Forelimb muscle (tissue), 1 donor: ENCODE results near the gene TERT. TPM values are rescaled to one million over a fixed set of nuclear protein-coding genes. Genes with fewer than 3 reads are reported as not detected.
"Not testable (repeated sequence)": the region's sequence is repeated elsewhere in the genome, so short reads cannot be mapped to it uniquely, and the experiment has no call there.

ENCODE experiments used
- DNase-seq: peaks from one replicate; pipeline ENCODE4 v3.0.0-alpha.2; 2013; ENCODE audit warnings: low read depth
- polyA plus RNA-seq: library from polyadenylated mRNA; unstranded; fragments of 120-200 nt; gene quantifications from one replicate; pipeline ENCODE4 v1.2.1, GENCODE V29; 2013; ENCODE audit not compliant: insufficient read length

The TERT gene
- not detected for polyA plus RNA-seq

DNA sequence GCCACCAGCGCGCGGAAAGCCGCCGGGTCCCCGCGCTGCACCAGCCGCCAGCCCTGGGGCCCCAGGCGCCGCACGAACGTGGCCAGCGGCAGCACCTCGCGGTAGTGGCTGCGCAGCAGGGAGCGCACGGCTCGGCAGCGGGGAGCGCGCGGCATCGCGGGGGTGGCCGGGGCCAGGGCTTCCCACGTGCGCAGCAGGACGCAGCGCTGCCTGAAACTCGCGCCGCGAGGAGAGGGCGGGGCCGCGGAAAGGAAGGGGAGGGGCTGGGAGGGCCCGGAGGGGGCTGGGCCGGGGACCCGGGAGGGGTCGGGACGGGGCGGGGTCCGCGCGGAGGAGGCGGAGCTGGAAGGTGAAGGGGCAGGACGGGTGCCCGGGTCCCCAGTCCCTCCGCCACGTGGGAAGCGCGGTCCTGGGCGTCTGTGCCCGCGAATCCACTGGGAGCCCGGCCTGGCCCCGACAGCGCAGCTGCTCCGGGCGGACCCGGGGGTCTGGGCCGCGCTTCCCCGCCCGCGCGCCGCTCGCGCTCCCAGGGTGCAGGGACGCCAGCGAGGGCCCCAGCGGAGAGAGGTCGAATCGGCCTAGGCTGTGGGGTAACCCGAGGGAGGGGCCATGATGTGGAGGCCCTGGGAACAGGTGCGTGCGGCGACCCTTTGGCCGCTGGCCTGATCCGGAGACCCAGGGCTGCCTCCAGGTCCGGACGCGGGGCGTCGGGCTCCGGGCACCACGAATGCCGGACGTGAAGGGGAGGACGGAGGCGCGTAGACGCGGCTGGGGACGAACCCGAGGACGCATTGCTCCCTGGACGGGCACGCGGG, at the start of gene TERT:
Gene TERT (minus strand): TSS at position 234 of the 815 bp plus-strand sequence. CDS start 79 bp downstream, at position 155.
- no peak for DNase-seq

DNA sequence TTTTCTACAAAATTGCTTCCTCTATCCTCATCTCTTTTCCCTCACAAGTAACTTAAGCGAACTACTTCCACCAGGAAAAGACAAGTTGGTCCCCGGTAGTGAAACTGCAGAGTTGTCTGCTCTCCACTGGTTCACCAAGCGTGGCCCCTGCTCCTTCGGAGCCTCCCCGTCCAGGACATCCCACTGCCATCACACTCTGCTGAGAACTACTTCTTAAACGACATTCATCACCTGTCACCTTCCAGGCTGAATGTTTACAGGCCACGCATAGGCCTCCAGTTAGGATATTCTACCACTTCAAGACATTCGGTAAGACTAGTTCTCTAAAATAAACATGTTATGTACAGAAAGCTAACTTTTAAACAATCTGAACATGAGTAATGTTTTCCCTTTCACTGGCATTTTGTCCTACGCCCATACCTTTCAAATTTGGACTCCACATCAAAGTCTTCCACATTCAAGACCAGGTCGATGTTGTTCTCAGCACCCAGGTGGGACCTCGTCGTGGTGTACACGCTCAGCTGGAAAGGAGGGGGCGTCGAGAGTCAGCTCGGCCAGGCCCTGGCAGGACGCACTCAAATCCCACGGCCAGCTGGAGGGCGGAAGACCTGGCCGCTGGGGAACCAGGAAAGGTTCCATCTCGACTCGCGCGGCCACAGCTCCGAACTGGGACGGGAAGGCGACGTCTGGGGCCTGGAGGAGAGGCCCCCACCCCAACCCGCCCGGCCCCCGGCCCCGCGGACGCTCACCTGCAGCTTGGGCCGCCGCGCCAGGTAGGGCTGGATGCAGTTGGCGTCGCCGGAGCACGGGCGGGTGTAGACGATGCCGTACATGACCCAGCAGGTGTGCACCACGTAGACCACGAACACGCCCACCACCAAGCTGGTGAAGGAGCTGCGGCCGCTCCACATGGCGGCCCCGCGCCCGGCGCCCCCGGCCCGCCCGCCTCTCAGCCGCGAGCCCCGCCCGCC, 49.3 kb upstream of the TERT start:
- no peak for DNase-seq

DNA sequence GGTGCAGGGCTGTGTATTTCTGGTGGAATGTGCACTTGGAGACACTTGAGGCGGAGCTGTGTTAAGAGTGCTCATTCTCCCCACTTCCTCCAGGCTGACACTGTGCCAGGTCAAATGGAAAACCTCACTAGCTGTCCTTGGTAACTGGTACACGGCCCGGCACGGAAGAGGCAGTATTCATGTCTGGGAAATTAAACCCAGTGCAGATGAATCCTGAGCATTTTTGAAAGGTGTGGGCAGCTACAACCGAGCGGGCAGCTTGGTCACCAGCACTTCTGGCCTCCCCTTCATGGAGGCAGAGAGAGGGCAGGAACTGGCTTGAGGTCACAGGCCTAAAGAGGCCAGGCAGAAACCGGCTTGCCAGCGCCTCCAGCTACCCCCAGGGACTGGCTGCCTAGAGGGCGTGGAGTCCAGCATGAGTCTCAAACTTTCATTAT, 48.5 kb upstream of the TERT start:
- no peak for DNase-seq

DNA sequence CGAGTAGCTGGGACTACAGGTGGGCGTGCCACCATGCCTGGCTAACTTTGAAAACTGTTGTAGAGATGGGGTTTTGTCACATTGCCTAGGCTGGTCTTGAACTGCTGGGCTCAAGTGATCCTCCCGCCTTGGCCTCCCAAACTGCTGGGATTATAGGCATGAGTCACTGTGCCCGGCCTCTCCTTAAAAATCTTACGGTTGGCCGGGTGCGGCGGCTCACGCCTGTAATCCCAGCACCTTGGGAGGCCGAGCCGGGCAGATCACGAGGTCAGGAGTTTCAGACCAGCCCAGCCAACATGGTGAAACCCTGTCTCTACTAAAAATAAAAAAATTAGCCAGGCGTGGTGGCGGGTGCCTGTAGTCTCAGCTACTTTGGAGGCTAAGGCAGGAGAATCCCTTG, 47.8 kb upstream of the TERT start:
- DNase-seq, result not testable (repeated sequence)

DNA sequence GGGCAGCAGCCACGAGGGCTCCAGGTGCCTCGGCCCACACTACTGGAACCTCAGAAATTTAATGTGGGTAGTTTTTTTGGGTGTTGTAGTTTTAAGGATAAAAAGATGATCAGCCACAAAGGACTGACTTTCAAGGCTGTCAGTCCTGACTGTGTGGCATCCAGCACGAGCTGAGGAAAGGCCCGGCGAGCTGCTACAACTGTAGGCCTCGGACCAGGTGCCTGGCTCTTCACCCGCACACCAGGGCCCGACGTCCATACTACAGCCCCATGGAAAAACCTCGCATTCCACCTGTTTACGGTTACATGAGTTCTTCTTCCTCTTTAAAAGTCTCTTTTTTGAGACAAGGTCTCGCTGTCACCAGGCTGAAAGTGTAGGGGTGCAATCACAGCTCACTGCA, 47.4 kb upstream of the TERT start:
- DNase-seq, result no peak

DNA sequence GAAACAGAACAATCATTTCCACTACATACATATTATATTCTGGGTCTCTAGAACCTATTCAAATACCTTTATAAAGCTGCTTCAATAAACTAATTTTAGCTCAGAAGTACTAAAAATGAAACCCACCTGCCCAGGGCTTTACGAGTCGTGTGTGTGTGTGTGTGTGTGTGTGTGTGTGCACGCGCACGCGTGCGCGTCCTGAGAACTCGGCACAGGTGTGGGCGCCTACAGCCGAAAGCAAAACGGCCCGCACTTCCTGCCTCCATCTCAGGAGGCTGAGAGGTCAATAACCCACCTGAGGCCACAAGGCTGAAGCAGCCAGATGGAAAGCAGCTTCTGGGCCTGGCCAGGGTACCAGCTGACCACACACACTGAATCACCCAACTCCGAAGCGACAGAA, 47.0 kb upstream of the TERT start:
- DNase-seq, result no peak

DNA sequence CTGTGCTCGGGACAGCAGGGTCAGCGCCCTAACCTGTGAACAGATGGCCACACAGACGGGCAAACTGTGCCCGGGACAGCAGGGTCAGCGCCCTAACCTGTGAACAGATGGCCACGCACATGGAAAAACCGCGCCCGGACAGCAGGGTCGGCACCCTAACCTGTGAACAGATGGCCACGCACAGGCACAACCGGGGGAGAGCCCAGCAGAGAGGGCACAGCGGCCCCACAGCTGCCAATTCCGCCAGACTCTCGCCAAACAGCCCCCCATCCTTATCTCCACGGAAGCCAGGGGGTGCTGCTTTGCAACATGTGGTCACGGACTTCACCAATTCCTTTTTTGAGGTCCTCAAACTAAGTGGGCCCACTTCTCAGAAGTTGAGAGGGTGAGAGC, 44.9 kb upstream of the TERT start:
- DNase-seq, result not testable (repeated sequence)

DNA sequence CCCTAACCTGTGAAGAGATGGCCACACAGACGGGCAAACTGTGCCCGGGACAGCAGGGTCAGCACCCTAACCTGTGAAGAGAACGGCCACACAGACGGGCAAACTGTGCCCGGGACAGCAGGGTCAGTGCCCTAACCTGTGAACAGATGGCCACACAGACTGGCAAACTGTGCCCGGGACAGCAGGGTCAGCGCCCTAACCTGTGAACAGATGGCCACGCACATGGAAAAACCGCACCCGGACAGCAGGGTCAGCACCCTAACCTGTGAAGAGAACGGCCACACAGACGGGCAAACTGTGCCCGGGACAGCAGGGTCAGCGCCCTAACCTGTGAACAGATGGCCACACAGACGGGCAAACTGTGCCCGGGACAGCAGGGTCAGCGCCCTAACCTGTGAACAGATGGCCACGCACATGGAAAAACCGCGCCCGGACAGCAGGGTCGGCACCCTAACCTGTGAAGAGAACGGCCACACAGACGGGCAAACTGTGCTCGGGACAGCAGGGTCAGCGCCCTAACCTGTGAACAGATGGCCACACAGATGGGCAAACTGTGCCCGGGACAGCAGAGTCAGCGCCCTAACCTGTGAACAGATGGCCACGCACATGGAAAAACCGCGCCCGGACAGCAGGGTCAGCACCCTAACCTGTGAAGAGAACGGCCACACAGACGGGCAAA, 44.4 kb upstream of the TERT start:
- DNase-seq, result not testable (repeated sequence)

DNA sequence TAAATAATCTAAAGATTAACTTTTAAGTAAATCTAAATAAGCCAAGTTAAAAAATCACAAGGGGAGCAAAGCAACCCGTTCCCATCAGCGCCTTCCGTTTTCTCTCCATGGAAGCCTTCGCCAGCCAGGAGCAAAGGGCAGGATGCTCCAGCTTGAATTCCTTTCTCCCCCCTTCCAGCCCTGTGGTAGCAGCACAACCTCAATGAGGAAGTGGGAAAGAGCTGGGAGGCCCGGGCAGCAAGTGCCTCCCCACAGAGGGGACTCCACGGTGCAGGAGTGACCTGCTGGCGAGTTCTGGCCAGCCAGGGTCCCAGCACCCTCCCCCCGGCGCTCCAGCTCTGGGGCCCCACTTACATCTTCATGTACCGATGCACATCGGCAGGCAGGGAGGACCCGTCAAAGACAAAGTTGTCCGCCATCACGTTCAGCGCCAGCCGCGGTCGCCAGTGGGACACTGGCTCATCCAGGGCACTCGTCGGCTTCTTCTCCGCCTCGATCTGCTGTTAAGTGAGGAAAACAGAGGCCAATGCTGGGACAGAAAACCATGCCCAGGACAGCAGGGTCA, 43.7 kb upstream of the TERT start:
- DNase-seq, result no peak

DNA sequence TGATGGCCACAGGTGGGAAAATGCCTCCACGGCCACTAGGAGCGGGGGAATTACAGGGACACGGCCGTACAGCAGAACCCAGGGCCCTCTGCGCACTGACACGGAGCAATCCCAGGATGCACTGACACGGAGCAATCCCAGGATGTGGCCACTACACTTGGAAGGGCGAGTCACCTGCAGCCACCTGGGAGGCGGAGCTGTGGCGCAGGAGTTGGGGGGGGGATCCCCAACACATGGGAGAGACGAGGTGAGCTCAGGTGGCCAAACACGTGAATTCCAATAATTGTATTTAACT, 43.3 kb upstream of the TERT start:
- no peak for DNase-seq

DNA sequence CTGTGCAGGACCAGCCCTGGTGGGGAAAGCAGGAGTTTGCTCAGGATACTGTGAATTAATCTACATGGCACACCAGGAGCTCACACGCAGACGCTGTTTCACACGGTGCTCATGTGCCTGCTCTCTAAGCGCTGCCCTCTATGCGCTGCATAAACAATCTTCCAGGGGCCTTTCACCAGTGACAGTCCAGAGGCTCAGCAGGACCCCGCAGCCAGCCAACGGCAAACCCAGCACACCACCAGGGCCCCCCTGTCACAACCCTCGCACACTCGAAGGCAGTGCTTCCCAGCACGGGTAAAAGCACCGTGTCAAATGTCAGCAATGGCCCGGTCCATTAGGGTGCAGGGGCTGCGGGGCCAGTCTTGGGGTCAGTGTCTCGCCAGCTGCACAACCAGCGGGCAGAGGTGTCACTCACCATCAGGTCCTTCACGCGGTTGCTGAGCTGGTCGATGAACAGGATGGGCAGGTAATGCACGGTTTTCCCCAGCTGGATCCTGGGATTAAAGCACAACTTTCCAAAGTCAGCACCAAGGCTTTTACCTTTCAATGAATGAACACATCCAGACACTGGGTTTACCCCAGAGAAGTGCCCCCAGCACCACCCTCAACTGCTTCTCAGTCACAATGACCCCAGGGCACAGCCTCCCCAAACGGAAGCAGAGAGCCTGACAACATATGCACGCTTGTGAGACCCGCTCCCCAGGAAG, 42.8 kb upstream of the TERT start:
- DNase-seq, result no peak

DNA sequence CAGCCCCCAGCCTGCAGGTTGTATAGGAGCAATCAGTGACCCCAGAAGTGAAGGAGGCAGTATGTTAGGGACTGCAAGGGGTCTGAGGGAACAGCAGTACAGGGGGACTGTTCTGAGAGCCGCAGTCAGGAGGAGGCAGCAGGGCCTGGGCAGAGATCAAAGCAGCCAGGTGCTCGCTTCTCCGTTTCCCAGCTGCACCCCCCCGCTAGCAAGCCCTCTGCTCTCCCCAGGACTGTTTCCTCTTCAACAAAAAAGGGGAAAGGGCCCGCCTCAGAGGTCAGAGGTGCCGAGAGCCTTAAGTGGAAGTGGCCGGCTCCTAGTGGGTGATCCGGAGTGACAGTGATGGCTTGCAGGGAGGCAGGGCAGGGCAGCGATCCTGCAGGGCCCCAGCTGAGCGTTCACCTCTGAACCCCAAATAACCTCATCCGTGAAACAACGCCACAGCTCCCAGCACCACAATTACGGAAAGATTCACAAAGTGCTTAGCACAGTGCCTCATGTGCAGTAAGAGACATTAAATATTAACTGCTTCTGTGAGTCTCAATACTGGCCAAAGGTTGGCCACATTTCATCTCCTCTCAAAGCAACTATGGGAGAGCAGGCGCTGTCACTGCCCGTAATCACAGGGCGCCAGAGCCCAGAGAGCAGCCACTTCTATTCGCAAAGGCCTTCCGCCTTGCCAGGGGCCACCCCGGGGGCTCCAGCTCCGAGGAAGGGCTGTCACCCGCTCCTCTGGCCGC, 42.1 kb upstream of the TERT start:
- no peak for DNase-seq

DNA sequence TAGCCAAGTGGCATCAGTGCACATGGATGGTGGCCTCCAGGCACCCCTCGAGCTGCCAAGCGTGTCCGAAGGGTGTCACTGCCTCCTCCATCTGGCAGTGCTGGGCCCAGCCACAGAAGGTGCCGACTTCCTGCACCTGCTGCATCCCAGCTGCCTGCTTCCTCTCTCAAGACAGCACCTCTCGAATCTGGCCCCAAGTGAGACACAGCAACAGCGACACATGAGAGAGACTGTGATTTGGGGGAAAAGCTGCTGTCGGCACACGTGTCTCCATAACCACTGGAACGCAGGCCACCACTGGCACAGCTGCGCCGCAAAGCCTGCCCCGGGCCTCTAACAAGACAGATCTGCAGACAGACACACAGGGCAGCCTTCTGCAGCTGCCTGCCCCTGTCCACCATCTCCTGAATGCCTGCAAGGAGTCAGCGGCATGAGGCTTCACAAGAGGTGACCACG, 41.3 kb upstream of the TERT start:
- no peak for DNase-seq

DNA sequence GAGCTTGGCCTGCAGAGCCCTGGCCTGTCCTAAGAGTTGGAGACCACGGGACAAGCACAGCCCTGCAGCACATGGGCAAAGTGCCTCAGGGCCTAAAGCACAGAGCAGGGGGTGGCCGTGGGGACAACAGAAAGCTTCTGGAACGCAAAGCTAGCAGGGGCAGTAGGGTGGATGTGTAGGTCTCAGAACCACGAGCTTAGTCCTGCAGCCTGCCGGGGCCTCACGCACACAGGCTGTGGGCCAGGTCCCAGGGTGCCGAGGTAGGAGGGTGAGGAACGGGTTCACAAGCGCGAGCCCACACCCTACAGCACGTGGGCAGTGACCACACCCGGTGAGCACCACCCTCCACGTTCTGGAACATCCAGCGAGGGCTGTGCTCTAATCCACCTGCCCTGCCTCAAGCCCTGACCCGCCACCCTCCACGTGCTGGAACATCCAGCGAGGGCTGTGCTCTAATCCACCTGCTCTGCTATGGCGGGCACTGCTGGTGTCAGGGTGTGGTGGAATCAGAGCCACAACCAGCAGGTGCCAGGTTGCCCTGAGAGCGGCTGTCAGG, 40.8 kb upstream of the TERT start:
- DNase-seq, result no peak

DNA sequence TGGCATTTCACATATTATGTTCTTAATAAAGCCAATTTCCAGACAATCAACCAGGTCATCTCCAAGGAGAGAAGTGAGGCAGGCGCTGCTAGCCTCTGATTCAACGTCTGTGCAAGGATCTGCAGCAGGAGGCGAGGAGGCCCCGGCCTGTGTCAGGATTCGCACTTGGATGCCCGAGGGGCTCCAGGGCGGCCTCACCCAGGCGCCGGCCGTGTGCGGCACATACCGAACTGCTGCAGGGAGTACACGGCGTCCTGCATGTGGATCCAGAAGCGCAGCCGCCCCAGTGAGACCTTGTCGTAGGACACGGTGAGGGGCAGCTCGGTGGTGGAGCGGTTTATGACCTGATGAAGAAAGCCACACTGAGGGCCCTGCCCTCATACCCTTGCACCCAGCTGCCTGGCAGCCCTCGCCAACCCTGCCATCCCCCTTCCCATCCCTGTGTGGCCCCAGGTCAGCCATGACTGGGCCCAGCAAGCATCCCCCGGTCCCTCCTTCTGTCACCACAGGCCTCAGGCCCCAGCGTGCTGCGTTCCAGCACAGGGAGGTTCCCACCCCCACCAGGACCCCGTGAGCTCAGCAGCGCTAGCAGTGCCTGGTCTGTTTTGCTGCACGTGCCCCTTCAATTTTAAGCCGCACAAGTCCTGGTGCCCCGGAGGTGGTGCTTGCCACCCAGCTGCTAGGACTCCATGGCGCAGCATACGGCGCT, 40.1 kb upstream of the TERT start:
- no peak for DNase-seq

DNA sequence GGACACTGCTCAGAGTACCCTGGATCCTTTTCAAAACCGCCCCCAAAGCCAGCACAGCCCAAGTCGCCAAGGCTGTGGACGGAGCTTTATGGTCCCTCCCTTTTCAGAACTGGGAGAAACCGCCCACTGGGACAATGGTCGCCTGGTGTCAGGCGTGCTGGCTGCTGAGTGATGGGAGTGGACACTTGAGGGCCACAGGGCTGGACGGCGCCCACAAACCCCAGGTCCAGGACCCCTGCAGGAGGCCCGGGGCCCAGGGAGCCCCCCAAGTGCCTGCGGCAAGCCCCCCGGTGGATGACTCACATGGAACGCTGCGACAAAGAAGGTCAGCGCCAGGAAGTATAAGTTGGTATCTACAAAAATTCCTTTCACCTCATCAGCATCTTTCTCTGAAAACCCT, 39.1 kb upstream of the TERT start:
- DNase-seq, result no peak

DNA sequence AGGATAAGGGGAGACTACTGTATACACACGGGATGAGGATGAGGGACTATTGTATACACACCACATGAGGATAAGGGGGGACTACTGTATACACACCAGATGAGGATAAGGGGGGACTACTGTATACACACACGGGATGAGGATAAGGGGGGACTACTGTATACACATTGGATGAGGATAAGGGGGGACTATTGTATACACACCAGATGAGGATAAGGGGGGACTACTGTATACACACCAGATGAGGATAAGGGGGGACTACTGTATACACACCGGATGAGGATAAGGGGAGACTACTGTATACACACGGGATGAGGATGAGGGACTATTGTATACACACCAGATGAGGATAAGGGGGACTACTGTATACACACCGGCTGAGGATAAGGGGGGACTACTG, 38.4 kb upstream of the TERT start:
- DNase-seq, result not testable (repeated sequence)

DNA sequence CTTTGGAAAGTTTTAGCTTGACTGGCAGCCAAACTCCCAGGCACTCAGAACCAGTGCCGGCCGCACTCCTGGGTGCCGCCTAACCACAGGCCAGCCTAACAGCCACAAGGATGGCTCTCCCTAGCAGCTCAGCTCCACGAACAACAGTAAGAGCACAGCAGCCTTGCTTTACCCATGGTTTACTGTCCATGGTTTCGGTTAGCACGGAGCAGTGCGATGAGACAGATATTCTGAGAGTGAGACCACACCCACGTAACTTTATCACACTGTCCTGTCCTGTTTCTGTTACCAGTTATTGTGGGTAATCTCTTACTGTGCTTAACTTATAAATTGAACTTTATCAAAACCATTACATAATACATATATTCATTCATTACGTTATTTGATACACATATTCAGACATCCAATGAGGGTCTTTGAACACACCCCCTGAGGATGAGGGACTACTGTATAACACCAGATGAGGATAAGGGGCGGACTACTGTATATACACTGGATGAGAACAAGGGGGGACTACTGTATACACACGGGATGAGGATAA, 37.7 kb upstream of the TERT start:
- no peak for DNase-seq

DNA sequence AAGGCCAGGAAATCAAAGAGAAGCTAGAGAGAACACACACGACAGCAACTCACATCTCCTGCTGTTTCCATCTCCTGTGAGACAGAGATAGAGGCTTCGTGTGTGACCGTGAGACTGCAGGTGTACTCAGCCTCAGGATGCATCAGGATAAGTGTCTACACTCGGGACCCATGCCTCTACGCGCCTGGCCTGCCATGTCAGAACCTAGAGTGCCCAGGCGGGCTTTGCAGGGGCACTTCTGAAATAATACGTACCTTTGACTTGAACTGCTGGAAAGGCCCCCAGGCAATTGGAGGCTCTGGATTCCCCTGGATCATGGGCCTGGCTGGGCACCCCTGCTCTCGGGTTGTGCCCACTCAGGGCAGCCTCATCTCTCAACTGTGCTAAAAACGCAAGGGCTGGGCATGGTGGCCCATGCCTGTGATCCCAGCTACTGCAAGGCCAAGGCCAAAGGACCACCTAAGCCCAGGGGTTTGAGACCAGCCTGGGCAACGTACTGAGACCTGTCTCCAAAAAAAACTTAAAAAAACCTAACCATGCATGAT, 37.1 kb upstream of the TERT start:
- no peak for DNase-seq
